OCI-LY3 (cell line): ENCODE results near the gene VGLL4.

Experiments used
- H2AFZ ChIP-seq: fragments of 200-600, 300-600 bp; shearing (Covaris generic); 2 replicates; pipeline ENCODE4 v1.6.0; 2014; ENCODE audit warnings: antibody characterized with exemption, low read depth, low read length
- H3K27ac ChIP-seq: fragments of 200-600, 300-600 bp; sonication (generic); 2 replicates; pipeline ENCODE4 v1.5.1; 2014; ENCODE audit warnings: mild to moderate bottlenecking, low read length, moderate library complexity, mixed read lengths
- H3K27me3 ChIP-seq: fragments of 200-600, 300-600 bp; sonication (generic); 2 replicates; pipeline ENCODE4 v1.6.1; 2014; ENCODE audit warnings: low read depth, low read length, mixed read lengths
- H3K36me3 ChIP-seq: fragments of 200-600, 300-600 bp; sonication (generic); replicated peaks from 2 replicates; pipeline ENCODE3; 2014; ENCODE audit warnings: low read depth, low read length, mixed read lengths
- H3K4me1 ChIP-seq: fragments of 300-600, 200-600 bp; sonication (generic); 2 replicates; pipeline ENCODE4 v1.6.1; 2014; ENCODE audit warnings: low read length, mixed read lengths
- H3K4me2 ChIP-seq: fragments of 200-600, 300-600 bp; sonication (generic); 2 replicates; pipeline ENCODE4 v1.6.1; 2014; ENCODE audit warnings: low read length, mixed read lengths
- H3K4me3 ChIP-seq: fragments of 300-600, 200-600 bp; sonication (generic); 2 replicates; pipeline ENCODE4 v1.5.1; 2014; ENCODE audit warnings: antibody characterized with exemption, mild to moderate bottlenecking, low read length, moderate library complexity
- H3K79me2 ChIP-seq: fragments of 300-600, 200-600 bp; shearing (Covaris generic); 2 replicates; pipeline ENCODE4 v1.6.1; 2014; ENCODE audit warnings: mild to moderate bottlenecking, low read length, mixed read lengths
- H3K9ac ChIP-seq: fragments of 300-600, 200-600 bp; shearing (Covaris generic); 2 replicates; pipeline ENCODE4 v1.6.0; 2014; ENCODE audit warnings: mild to moderate bottlenecking, low read length, moderate library complexity
- H3K9me3 ChIP-seq: fragments of 200-600, 300-600 bp; shearing (Covaris generic); 2 replicates; pipeline ENCODE4 v1.6.1; 2014; ENCODE audit warnings: low read length, mixed read lengths; ENCODE audit not compliant: insufficient read depth
- H4K20me1 ChIP-seq: fragments of 200-600, 300-600 bp; sonication (generic); 2 replicates; pipeline ENCODE4 v1.6.1; 2016; ENCODE audit warnings: low read length, mixed read lengths; ENCODE audit not compliant: insufficient read depth
- EZH2phosphoT487 ChIP-seq: fragments of 200-600 bp; shearing (Covaris generic); IDR thresholded peaks from 2 replicates; pipeline ENCODE4 v1.6.1; 2018; ENCODE audit warnings: antibody characterized with exemption, mixed run types, low read depth
- TF ChIP-seq, protein P1 (sequence below): fragments of 200-600, 300-600 bp; sonication (generic); IDR thresholded peaks from 2 replicates; pipeline ENCODE4 v1.5.1; 2014; ENCODE audit warnings: antibody characterized with exemption, low read length, low read depth

The VGLL4 gene

DNA sequence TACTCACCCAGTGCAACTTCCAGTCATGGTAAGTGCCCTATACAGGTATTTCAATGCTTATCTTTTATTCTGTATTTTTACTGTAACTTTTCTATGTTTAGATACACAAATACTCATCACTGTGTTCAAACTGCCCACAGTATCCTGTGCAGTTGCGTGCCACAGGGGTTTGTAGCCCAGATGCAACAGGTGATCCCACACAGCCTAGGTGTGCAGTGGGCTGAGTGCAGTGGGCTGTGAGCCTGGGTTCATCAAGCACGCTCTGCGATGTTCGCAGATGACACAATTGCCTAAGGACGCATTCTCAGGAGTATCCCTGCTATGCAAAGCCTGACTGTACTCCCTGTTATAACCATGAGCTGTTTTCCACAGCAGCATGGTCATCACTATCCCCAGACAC lies 36.2 kb upstream of the VGLL4 start:
- no peaks in the 10 kb centered on the region for H3K36me3 ChIP-seq
- no peak for TF ChIP-seq EZH2phosphoT487
- TF ChIP-seq, protein P1, sequence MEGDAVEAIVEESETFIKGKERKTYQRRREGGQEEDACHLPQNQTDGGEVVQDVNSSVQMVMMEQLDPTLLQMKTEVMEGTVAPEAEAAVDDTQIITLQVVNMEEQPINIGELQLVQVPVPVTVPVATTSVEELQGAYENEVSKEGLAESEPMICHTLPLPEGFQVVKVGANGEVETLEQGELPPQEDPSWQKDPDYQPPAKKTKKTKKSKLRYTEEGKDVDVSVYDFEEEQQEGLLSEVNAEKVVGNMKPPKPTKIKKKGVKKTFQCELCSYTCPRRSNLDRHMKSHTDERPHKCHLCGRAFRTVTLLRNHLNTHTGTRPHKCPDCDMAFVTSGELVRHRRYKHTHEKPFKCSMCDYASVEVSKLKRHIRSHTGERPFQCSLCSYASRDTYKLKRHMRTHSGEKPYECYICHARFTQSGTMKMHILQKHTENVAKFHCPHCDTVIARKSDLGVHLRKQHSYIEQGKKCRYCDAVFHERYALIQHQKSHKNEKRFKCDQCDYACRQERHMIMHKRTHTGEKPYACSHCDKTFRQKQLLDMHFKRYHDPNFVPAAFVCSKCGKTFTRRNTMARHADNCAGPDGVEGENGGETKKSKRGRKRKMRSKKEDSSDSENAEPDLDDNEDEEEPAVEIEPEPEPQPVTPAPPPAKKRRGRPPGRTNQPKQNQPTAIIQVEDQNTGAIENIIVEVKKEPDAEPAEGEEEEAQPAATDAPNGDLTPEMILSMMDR, result no peak
- no peak overlapping the region for H2AFZ ChIP-seq
- H3K4me1 ChIP-seq, result no peaks in the 10 kb centered on the region
- H3K79me2 ChIP-seq, result no peaks in the 10 kb centered on the region
- H3K27me3 ChIP-seq, result no peaks in the 10 kb centered on the region
- no peak overlapping the region for H3K4me2 ChIP-seq
- H3K9me3 ChIP-seq, result no peaks in the 10 kb centered on the region
- H3K4me3 ChIP-seq, result no peak overlapping the region
- no peak overlapping the region for H3K27ac ChIP-seq
- no peak overlapping the region for H3K9ac ChIP-seq
- H4K20me1 ChIP-seq, result no peaks in the 10 kb centered on the region

DNA sequence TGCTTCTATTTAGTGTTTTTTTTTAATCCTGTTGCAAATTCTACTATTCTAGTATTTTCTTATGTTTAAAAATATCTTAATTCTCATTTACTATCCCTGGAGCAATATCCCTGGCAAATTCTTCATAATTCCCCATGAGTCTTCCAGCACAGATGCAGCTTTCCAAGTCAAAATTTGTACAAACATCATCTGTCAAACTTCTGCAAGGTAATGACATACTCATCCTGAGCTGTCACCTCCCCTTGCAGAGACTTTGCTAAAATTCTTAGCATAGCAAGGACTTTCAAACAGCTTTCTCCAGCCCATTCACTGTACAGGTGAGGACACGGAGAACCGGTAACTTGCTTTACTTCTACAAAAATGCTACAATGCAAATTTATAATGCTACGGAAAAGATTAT lies 28.6 kb upstream of the VGLL4 start:
- H4K20me1 ChIP-seq, result peaks cover 23% of the 10 kb centered on the region; the same call in 1 of the 2 replicates
- H3K9me3 ChIP-seq, result no peaks in the 10 kb centered on the region
- no peaks in the 10 kb centered on the region for H3K36me3 ChIP-seq
- peaks cover 17% of the 10 kb centered on the region for H3K4me1 ChIP-seq
- H3K4me2 ChIP-seq, result no peak overlapping the region
- no peak overlapping the region for H3K4me3 ChIP-seq
- no peak overlapping the region for H3K9ac ChIP-seq
- no peak for TF ChIP-seq EZH2phosphoT487
- TF ChIP-seq, protein P1, result no peak
- no peak overlapping the region for H3K27ac ChIP-seq
- peaks cover 51% of the 10 kb centered on the region for H3K27me3 ChIP-seq
- no peak overlapping the region for H2AFZ ChIP-seq
- no peaks in the 10 kb centered on the region for H3K79me2 ChIP-seq

DNA sequence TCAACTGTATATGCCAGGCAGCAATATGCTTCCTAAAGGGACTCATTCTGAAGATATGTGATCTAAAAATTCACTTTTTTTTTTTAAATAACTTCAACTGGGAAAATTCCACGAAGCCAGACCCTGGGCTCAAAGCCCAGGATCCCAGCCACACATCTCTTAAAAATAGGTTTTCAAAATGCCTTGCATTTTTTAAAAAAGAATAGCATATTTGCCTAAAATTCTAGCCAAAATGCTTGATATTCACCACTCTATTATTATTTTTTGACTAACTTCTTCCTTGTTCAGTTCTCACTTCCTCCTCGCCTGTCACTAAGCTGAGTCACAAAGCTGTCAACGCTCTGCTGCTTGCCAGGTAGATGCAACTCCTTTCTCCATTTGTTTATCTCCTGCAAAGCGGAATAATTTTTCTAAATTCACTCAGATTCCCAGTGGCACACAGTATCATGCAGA lies 28.0 kb upstream of the VGLL4 start:
- TF ChIP-seq EZH2phosphoT487, result no peak
- TF ChIP-seq, protein P1, result no peak
- Histone ChIP-seq H3K27me3 (peaks cover 58% of the 10 kb centered on the region), H3K79me2 (no peaks in the 10 kb centered on the region), H4K20me1 (peaks cover 23% of the 10 kb centered on the region; the same call in 1 of the 2 replicates), H3K9me3 (no peaks in the 10 kb centered on the region), H3K4me2 (peak overlapping the region; percentile 35), H3K4me3 (0 out of 2 replicates have a peak overlapping the region, but pooled peaks have one; percentile 4), H2AFZ (no peak overlapping the region), H3K9ac (no peak overlapping the region), H3K4me1 (peaks cover 18% of the 10 kb centered on the region), H3K36me3 (no peaks in the 10 kb centered on the region), H3K27ac (no peak overlapping the region)

DNA sequence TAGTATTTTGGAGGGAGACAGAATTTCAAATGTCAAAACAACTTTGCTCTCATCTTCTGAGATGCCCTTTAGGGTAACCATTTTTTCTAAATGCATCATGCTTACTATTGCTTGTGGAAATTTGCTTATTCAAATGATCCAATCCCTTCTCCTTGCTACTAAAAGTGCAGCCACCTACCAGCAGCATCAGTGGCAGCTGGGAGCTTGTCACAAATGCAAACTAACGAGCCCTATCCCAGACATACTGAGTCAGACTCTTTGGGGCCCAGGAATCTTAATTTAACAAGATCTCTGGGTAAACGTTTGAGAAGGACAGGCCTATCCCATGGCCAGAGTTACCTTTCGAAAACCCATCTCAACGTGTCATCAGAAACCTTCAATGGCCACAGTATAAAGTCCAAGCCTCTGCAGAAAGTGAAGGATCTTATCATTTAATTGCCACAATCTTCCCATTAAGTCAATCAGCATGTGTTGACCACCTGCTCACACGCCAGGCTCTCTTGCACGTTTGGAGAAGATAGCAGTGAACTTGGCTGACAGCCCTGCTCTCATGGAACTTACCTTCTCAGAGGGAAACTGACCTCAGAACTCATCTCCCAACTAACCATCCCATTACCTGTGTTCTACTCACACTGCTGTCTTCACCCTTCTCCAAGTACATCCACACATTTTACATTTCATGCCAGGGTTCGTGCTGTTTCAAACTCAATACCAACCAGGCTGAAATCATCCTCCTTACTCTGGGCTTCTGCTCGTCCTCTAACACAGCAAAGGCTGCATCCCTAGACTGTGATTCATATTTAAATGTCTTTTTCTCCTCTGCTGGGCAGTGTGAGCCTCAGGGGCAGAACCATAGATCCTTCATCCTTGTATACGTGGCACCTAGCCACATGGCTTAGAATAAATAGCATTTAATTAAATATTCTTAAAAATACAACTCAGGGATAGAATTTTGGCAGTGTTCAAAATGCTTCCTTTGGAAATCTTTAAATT lies 24.8 kb upstream of the VGLL4 start:
- H3K27ac ChIP-seq, result no peak overlapping the region
- H3K27me3 ChIP-seq, result peaks cover 51% of the 10 kb centered on the region
- no peak overlapping the region for H3K4me2 ChIP-seq

More for the DNA sequence above, 24.8 kb upstream of the VGLL4 start:
- no peak for TF ChIP-seq EZH2phosphoT487
- TF ChIP-seq, protein P1, result no peak
- Histone ChIP-seq H3K4me3 (no peak overlapping the region), H3K4me1 (peaks cover 18% of the 10 kb centered on the region), H3K9ac (no peak overlapping the region), H2AFZ (no peak overlapping the region), H4K20me1 (peaks cover 23% of the 10 kb centered on the region; the same call in 1 of the 2 replicates), H3K9me3 (no peaks in the 10 kb centered on the region), H3K36me3 (no peaks in the 10 kb centered on the region), H3K79me2 (no peaks in the 10 kb centered on the region)
